ENCODE measurements around the gene BIRC2. TPM values are rescaled to one million over a fixed set of nuclear protein-coding genes. Genes with fewer than 3 reads are reported as not detected.

BIRC2 gene
- total and polyA plus RNA-seq, 9 of the 15 experiments (the other 6 are each of a cell fraction or from before 2014, with no cell fraction given), result 14.3 to 45.9 (median 20.7) TPM

GRCh38 chr11:102317099-102317767 lies 29.8 kb upstream of the BIRC2 start, which contains the start of gene BIRC3 (continued):
- 0 out of 2 replicates have a peak, but pooled peaks have one; percentile 50 for TF ChIP-seq ZBTB33 (CRISPR knock-in tag; IDR thresholded peaks at IDR 0.05)
- no peak for TF ChIP-seq TCF15 (CRISPR knock-in tag; IDR thresholded peaks at IDR 0.05)
- TF ChIP-seq FOSL1 (tag; conservative IDR thresholded peaks at IDR 0.05), result peak; percentile 65
- TF ChIP-seq NUFIP1 (IDR thresholded peaks at IDR 0.05; ENCODE audit: partially characterized antibody), result no peak
- TF ChIP-seq ZBTB34 (CRISPR knock-in tag; IDR thresholded peaks at IDR 0.05), result no peak
- TF ChIP-seq RBFOX2 (IDR thresholded peaks at IDR 0.05; ENCODE audit: low read depth, low read length), result 0 out of 2 replicates have a peak, but pooled peaks have one; percentile 30
- peak; percentile 86 for TF ChIP-seq CREM (IDR thresholded peaks at IDR 0.05; ENCODE audit: low read depth)
- no peak for TF ChIP-seq ZNF398 (CRISPR knock-in tag; IDR thresholded peaks at IDR 0.05)
- no peak for TF ChIP-seq HMBOX1 (IDR thresholded peaks at IDR 0.05)
- no peak for TF ChIP-seq ZNF217 (CRISPR knock-in tag; IDR thresholded peaks at IDR 0.05)
- peak; percentile 70 for TF ChIP-seq CXXC5 (CRISPR knock-in tag; IDR thresholded peaks at IDR 0.05)
- TF ChIP-seq ETS2 (tag; IDR thresholded peaks at IDR 0.05; ENCODE audit: borderline replicate concordance, poor library complexity, severe bottlenecking), result no peak

Measured in K562 (cell line).